Common myeloid progenitor, CD34-positive (primary cell): Measurements from ENCODE around the gene SCNN1A.
A peak's percentile ranks its signal among the peaks of the same experiment; 100 is the strongest.

Source experiments
- CTCF ChIA-PET: fragments of 350-600 bp; sonication (Branson Sonifier 250); formaldehyde crosslinking; loops from one replicate; lab custom pipeline; 2021; ENCODE audit warnings: antibody characterized with exemption; lab: Charles Lee
- POLR2A ChIA-PET: fragments of 350-600 bp; sonication (Branson Sonifier 250); formaldehyde crosslinking; loops from one replicate; lab custom pipeline; 2021; ENCODE audit warnings: antibody characterized with exemption; lab: Charles Lee
- DNase-seq, 3 donors: peaks; one replicate each; pipeline versions ENCODE4 v3.0.0 to v3.0.0-alpha.2; 2013
- H3K27ac ChIP-seq, 2 experiments: 1 replicate in 1 of 2; 2 replicates in 1 of 2; pipeline ENCODE4 v1.7.0; 2013; ENCODE audit warnings: inconsistent platforms in 2 of 2, low read length in 2 of 2, mild to moderate bottlenecking in 2 of 2, low read depth in 1 of 2, moderate library complexity in 1 of 2; ENCODE audit not compliant: severe bottlenecking in 2 of 2, insufficient read depth in 1 of 2, poor library complexity in 1 of 2
- H3K27me3 ChIP-seq, 5 experiments: replicated peaks in 2 of 5; 1 replicate in 3 of 5; 2 replicates in 2 of 5; pipeline versions ENCODE4 v1.6.1 to v1.7.0; 2013; ENCODE audit warnings: low read length in 4 of 5, mild to moderate bottlenecking in 2 of 5, moderate library complexity in 2 of 5, inconsistent platforms in 1 of 5; ENCODE audit not compliant: insufficient read depth in 5 of 5, control insufficient read depth in 4 of 5
- H3K36me3 ChIP-seq, 4 experiments: 1 replicate in 2 of 4; 2 replicates in 2 of 4; pipeline versions ENCODE4 v1.6.1 to v1.7.0; 2013; ENCODE audit warnings: low read length in 3 of 4, control low read depth in 1 of 4, mild to moderate bottlenecking in 1 of 4; ENCODE audit not compliant: control insufficient read depth in 4 of 4, insufficient read depth in 4 of 4
- H3K4me1 ChIP-seq, 4 experiments: 1 replicate in 3 of 4; 2 replicates in 1 of 4; pipeline versions ENCODE4 v1.6.1 to v1.7.1; 2013; ENCODE audit warnings: low read length in 3 of 4, mild to moderate bottlenecking in 3 of 4, control low read depth in 1 of 4, inconsistent platforms in 1 of 4, moderate library complexity in 1 of 4; ENCODE audit not compliant: control insufficient read depth in 4 of 4, insufficient read depth in 4 of 4; ENCODE audit errors: control extremely low read depth in 1 of 4
- H3K4me3 ChIP-seq, 7 experiments: 1 replicate in 4 of 7; 2 replicates in 3 of 7; pipeline versions ENCODE4 v1.5.1 to v1.7.0; 2013; ENCODE audit warnings: mild to moderate bottlenecking in 7 of 7, low read length in 6 of 7, moderate library complexity in 6 of 7, inconsistent platforms in 2 of 7, low read depth in 2 of 7, control low read depth in 1 of 7; ENCODE audit not compliant: insufficient read depth in 4 of 7, control insufficient read depth in 1 of 7; ENCODE audit errors: extremely low read depth in 1 of 7
- H3K9me3 ChIP-seq, 5 experiments: 1 replicate in 4 of 5; 2 replicates in 1 of 5; pipeline versions ENCODE4 v1.6.1 to v1.7.1; 2013; ENCODE audit warnings: low read length in 4 of 5, mild to moderate bottlenecking in 2 of 5, inconsistent platforms in 1 of 5, low read depth in 1 of 5, moderate library complexity in 1 of 5; ENCODE audit not compliant: control insufficient read depth in 4 of 5, insufficient read depth in 2 of 5; ENCODE audit errors: control extremely low read depth in 1 of 5
- WGBS: methylation state at CpG from one replicate; pipeline ENCODE4 v1.1.5; 2013; ENCODE audit not compliant: insufficient coverage; 5-methylcytosine and 5-hydroxymethylcytosine counted together

Gene SCNN1A

DNA sequence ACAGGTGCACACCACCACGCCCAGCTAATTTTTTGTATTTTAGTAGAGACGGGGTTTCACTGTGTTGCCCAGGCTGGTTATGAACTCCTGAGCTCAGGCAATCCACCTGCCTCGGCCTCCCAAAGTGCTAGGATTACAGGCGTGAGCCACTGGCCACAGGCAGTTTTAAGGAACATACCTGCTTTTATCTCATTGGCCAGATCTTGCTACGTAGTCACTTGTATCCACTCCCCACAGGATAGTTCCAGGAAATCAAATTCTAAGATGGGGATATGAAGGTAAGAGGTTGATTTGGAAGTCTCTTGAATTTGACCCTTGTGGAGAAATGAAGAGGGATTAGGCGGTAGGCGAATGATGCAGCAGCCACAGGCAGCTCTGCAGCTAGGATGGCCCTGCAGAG is 73.6 kb downstream of the SCNN1A start:
- no peak for DNase-seq
- POLR2A ChIA-PET = no interaction called here
- WGBS = 98% methylated on average over 5 of the region's 7 CpGs
- H3K9me3 ChIP-seq = no peaks in the 10 kb centered on the region
- H3K27me3 ChIP-seq = no peaks in the 10 kb centered on the region
- H3K27ac ChIP-seq = no peak overlapping the region
- no peak overlapping the region for H3K4me3 ChIP-seq
- H3K36me3 ChIP-seq = no peaks in the 10 kb centered on the region
- CTCF ChIA-PET = interaction anchor here (0.6 to 1.4 kb wide), 2 partner anchors 21 to 244 kb away, joined by 3 to 4 read pairs; no protein-coding TSS in a partner anchor
- peaks cover 0 to 6% (median under 1%) of the 10 kb centered on the region in 4 experiments for H3K4me1 ChIP-seq

DNA sequence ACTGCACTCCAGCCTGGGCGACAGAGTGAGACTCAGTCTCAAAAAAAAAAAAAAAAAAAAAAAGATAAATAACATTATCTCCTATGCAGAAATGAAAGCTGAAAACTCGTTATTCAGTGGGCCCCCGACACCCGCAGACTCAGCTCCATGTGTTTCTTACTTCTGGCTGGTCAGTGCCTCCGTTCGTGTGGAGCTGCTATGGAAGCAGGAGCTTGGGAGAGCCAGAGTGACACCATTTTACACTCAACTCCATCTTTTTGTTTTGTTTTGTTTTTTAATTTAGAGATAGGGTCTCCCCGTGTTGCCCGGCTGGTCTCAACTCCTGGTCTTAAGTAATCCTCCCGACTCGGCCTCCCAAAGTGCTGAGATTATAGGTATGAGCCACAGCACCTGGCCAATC is 78.2 kb downstream of the SCNN1A start:
- Histone ChIP-seq H3K4me1 (peaks cover 0 to 31% (median 15%) of the 10 kb centered on the region in 4 experiments), H3K27ac (peak overlapping the region in 1 of 2 experiments; percentile 27), H3K27me3 (no peaks in the 10 kb centered on the region), H3K9me3 (no peaks in the 10 kb centered on the region), H3K36me3 (no peaks in the 10 kb centered on the region), H3K4me3 (no peak overlapping the region)
- ChIA-PET POLR2A (no interaction called here), CTCF (interaction anchor here (1.0 to 1.8 kb wide), 3 partner anchors 9 to 130 kb away, joined by 3 to 4 read pairs (median 4); no protein-coding TSS in a partner anchor)
- no peak for DNase-seq
- WGBS = 92% methylated on average over 2 of the region's 10 CpGs
